Stimulated activated CD8-positive, alpha-beta memory T cell treated with anti-CD3 and anti-CD28 coated beads, Interleukin-4, amount 100 ng/mL, for 48 hours (primary cell): ENCODE results near the gene HSF5.

Experiments used
- DNase-seq: peaks from one replicate; pipeline ENCODE4 v3.0.0-alpha.2; 2020

HSF5 gene, protein sequence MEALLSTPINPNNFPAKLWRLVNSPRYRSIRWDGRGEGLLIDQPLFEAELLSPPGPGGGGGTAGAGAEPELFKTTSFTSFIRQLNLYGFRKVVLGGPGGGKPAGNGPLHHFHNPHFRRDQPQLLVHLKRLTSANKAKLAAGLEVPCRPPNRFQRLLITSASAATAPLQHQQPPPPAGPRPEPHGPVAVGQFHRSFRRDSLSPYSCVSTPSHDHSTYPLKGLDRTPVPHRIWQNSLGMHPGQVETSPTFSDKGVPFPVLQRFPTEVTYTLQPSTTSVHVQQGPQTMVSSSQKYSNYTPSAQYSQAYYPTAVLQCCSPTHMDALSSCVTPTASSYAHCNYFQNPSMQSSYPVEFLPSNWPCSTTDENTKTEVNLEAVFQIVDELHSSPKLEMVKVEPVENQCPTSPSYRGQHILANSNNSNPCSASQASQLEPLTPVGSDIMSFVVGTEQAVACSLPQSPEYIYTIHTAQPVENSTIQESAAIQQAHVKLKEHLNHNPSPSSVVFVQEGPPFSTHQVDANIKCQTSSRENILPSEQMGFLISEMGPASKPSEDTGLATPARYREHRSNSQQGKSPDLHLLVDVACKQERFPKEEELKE

DNA sequence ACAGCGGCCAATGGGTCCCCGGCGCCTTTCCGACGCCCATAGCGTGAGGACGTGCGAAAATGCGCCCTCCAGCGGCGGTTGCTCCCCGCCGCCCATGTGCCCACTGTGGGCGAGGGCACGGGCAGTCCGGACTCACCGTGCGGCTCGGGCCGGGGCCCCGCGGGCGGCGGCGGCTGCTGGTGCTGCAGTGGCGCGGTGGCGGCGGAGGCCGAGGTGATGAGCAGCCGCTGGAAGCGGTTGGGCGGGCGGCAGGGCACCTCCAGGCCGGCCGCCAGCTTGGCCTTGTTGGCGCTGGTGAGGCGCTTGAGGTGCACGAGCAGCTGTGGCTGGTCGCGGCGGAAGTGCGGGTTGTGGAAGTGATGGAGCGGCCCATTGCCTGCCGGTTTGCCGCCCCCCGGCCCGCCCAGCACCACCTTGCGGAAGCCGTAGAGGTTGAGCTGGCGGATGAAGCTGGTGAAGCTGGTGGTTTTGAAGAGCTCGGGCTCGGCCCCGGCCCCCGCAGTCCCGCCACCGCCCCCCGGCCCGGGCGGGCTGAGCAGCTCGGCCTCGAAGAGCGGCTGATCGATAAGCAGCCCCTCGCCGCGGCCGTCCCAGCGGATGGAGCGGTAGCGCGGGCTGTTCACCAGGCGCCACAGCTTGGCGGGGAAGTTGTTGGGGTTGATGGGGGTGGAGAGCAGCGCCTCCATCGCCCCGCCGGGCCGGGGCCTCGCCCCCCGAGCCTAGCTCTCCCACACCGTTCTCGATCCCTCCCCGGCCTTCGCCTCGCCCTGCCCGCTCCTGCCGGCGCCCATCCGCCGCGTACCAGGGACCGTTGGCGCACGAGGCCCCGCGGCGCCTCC, at the start of gene HSF5:
Gene HSF5 (minus strand): TSS at position 820 of the 839 bp plus-strand sequence. CDS start 134 bp downstream, at position 686.
- DNase-seq = peak; percentile 82

DNA sequence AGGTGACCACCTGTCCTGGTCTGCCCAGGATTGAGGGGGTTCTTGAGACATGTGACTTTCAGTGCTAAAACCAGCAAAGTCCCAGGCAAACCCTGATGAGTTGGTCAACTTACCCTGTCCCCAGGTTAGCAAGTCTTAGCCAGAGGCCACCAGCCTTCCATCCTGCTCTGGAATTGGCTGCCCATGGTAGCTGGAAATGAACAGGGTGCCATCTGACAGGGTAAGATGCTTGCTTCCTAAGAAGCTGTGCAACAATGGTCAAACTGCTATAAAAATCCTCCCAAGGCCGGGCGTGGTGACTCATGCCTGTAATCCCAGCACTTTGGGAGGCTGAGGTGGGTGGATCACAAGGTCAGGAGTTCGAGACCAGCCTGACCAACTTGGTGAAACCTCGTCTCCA, 49.1 kb upstream of the HSF5 start:
- DNase-seq = no peak

DNA sequence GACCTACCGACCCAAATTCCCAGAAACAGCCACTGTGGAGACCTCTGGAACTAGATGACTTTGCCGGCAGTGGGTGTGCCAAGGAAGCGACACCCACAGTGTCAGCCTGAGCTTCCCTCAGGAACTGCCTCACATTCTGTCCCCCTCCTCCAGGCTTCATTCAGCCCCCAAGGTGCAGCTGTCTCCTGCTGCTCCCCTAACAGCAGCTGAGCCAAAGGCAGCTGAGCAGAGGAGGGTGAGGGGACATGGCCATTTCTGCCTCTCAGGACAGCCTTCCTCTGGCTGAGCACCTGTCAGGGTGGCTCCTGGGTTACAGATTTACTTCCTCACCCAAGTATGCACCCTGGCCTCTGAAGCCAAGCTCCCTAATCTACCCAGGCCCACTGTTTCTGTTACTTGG, 48.3 kb upstream of the HSF5 start:
- DNase-seq = no peak

DNA sequence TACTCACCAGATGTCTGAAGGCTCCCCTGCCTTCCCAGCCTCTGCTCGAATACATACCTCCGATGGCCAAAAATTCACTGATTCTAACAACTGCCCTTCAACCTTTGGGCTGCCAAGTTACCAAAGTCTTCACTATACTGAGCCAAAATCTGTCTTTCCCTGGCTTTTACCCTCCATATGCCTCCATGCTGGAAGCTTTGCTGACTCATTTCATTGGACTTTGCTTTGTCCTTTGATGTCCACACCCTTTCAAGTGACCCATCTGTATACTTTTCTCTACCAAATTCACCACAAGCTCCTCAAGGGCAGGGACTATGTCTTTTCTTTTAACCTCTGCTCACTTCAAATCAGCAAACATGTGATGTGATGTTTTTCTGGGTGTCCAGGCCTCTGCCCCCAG, 47.2 kb upstream of the HSF5 start:
- no peak for DNase-seq

DNA sequence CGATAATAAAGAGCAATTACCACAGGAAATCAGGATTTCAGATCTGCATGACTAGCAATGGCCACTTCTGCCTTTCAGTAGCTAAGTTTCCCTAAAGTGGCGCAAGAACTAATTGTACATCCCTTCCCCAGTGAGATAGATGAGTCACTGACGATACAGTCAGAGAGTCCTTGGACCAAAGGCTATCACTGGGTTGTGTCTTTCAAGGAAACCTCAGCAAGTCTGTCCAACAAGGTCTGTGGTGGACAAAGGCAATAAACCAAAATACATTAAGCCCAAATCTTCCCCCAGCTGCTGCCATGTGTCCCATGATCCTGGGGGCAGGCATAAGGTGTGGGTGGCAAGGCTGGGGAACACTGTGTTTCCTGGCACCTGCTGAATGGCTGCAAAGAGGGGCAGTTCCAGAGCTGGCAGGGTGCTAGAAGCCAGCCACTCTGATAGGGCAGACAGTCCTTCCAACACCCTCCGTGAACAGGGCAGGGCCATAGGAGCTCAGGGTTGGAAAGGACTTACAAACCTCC, 46.8 kb upstream of the HSF5 start:
- DNase-seq = no peak

DNA sequence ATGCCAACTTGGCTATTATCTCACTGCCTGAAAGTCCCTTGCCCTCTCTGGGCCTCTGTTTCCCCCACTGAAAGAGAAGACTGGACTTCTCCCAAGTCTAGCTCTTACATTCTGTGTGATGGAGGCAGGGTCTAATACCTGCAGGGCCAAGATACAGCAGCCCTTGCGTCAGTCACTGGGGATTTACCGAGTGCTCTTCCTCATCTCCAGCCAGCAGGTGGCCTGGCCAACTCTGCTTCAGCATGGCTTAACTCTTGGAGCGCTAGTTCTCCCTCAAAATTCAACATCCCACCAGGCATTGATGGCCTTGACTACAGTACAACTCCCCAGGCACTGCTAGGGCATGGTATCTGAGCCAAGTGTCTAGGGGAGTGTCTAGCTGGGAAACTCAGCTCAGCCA, 46.1 kb upstream of the HSF5 start:
- no peak for DNase-seq

DNA sequence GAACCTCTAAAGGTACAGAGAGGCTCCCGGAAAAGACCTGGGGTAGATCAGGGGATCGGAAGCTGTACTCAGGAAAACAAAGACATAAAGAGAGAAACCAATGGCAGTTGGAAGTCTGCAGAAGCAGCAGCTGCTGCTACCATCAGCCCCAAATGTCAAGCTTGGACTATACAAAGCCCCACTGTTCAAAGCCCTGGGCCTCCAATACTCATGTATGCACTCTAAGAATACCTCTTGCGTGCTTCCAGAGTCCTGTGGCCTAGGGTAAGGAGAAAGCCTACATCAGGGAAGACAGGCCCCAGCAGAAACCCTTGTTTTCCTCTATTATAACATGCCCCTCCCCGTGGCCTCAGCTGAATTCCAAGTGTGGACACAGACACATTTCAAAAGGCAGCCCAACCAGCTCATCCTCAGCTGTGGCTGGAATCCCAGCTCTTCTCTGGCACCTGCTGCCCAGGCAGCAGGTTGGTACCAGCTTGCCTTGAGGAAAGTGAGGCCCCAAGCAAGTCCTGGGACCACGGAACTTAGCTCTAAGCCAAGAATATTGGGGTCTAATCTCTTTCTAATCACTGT, 45.5 kb upstream of the HSF5 start:
- no peak for DNase-seq

DNA sequence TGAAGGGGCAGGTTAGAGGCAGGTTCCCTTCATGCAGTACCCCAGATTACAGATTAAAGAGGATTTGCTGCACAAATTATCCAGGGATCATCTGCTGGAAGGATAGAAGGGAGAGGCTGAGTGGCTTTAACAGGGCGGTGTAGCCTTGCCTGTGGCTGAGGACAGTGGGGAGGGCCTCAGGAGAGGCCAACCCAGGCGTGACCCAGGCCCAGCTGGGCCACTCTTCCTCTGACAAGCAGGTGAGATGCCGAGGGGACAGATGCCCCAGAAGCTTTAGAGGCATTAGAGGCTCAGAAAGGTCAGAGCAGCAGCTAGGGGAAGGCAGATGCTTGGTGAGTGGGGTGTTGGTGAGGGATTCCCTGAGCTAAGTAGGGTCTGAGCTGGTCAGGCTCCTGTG, 44.3 kb upstream of the HSF5 start:
- no peak for DNase-seq

DNA sequence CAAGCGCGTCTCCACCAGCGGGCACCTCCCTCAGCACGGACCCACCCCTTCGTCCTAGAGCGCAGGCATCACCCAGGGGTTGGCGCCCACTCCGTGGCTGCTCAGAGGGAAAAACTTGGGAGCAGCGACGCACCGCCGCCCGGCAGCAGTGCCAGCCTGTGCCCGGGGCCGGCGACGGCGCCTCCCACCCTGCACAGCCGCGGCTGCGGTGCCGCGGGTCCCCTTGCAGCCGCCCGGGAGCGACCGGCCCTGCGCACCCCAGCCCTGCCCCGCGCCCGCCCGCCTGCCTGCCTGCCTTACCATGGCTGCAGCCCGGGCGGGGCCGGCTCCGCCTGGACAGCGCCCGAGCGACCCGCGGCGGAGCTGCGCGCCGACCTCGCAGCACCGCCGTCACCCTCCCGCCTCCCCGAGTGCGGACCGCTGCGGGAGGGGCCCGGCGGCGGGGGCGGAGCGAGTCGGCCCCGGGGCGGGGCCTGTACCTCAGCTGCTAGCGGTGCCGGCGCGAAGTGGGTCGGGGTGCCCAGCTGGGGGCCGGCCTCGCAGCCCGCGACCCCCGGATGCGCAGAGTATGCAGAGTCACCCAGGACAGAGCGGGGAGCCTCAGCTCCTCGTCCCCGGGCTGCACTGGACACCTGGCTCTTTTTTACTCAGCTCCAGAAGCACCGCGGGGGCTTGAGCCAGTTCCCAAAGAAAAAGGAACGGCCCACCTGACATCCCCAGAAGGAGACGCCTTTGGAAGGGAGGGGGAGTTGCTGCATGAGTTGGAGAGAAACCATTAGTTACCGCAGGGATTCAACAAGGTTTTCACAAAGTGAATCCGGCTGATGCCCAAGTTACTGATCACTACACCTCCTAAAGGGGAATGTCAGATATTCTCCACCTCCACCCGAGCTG, 43.7 kb upstream of the HSF5 start:
- DNase-seq = peak; percentile 70

DNA sequence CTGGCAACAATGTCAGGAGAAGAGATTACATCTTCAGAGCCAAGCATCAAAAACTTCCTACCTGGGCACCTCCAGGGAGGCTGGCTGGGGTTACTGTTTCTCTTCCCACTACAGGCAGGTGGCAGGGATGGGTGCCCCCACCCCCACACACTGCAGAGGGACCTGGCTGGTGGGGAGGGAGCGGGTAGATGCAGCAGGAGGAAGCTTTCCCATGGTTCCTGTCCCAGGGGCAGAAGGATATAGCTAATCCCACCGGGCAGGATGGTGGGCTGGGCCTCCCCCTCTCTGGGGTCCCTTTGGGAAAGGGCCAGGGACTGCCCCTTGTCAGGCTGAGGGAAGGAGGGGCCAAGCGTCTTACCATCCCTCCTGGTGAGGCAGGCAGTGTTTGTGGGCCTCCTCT, 42.9 kb upstream of the HSF5 start:
- DNase-seq = no peak

DNA sequence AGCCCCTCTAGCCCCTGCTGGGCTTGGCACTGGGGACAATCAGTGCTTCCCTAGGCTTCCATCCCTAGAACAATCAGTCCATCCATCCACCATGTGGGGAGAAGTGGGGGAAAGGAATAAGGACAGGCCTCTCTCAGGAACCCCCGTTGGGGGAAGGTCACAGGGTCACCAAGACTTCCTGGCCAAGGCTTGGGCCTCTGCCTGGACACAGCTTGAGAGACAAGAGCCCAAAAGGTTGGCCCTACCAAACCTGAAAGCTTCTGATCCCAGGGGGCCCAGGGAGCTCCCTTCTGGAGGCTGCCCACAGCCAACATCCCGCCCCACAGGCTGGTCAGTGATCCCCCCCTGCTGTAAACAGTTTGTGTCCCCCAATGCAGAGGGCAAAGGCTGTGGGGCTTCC, 42.4 kb upstream of the HSF5 start:
- no peak for DNase-seq

DNA sequence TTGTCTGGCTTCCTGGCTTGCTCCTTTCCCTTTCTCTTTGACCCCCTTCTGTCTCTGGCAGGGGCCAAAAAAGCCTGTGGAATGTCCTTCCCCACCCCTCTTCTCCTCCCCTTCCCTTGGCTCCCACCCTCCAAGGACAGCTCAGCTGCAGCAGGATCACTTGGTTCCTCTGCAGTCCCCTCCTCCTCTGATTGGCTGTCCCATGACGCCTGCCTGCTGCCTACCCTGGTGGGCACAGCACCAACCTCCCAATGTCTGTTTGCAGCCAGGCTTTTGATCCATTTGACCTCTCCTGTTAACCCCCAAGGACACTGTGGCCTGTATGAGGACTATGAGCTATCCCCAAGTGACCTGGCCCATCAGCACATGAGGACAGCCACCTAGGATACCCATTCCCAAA, 41.1 kb upstream of the HSF5 start:
- no peak for DNase-seq

DNA sequence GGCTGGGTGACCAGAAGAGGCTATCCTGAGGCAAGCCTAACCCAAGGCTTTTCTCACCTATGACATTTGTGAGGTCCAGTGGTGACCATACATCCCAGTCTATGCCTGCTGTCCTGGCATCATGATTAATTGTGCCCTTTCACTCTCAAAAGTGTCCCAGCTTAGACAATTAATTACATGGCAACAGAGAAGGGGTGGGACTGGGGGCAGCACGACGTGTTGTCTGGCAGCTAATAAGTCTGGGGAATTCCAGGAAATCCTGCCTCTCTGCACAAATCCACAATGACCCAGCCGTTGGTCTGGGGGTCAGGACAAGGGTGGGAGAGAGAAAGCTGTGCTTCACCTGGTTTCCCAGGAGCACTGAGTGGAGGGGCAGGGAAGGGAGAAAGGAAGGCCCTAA, 40.2 kb upstream of the HSF5 start:
- DNase-seq = no peak

DNA sequence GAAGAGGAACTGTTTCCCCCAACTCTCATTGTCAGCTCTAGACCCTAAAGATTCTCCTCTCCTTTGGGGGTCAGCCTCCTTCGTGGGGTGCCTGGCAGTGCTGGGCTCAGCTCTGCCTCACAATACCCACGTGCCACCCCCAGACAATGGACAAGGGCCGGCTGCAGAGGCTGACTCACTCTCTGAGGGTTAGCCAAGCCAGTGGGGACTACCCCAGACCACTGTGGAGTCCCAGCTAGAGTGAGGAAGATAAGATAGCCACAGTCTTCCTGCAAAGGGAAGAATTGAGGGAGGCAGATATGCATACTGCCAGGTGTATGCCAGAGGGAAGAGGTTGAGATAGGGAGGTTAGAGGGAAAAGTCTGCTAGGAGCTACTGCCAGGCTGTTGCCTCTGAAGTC, 39.7 kb upstream of the HSF5 start:
- DNase-seq = no peak

DNA sequence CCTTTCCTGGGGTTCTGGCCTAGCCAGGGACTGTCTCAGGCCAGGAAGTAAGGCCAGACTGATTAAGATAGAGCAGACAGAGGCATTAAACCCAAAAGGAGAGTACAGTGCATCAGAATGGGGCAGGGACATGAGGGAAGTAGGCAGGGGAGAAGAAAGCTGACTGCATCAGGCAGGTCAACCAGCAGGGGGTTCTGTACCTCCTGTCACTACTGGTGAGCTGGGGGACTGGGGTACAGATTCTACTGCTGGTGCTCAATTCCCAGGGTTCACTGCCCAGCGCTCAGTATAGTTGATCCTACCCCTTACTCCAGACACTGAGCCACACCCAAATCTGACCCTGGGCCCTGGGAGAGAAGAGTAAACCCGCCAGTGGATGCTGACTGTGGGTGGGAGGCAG, 39.1 kb upstream of the HSF5 start:
- no peak for DNase-seq

DNA sequence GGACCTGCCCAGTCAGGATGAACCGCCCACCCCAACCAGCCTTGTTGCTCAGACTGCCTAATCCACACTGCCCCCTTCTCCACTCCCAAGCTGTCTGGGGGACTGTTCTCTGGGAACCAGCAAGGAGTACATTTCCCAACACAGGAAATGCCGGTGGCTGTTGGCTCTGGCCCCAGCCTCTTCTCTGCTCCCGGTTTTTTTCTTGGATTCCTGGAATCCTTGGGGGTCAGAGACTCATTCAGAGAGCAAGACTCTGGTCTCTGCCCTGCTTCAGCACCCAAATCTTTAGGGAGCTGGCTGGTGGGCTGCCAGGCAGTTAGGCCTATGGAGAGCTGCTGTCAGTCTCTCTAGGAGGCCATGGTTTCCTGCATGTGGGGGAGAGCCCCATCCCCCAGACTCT, 37.0 kb upstream of the HSF5 start:
- DNase-seq = no peak

DNA sequence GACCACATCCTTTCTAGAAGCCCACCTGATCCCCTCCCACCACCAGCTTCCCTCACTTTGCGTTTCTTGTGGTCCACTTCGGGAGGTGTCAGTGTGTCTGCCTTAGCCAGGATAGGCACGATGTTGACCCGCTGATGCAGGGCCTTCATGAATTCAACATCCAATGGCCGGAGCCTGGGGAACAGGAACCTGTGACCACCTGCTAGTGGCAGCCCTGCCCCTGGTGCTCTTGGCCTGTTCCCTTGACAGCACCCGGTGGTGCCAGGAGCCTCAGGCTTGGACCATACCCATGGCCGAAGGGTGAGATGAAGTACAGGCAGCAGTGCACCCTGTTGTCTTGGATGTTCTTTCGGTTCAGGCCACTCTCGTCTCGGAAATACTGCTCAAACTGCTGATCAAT, 33.5 kb upstream of the HSF5 start:
- DNase-seq = no peak

DNA sequence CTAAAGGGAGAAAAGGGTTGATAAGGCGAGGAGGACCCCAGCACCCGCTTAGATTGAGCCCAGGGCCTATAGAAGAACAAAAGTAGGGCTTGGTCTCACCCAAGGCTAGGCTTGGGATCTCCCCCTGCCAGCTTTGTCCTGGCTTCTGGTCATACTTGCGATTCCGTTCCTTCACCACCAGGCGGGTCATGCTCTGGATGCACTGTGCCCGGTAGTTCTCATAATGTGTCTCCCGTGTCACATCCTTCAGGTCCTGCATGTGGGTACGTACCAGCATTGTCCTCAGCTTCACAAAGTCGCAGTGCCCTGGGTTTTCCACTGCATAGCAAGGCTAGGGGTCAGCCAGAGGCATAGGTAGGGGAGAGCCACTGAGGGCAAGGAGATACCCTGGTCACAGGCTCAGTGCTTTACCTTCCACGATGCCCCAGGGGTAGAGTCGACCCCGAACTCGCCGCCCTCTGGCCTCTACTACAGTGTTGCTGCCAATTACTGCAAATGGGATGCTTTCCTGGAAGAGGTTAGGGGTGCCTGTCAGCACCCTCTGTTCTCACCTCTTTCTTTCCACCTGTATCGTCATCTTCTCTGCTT, 32.7 kb upstream of the HSF5 start:
- no peak for DNase-seq

DNA sequence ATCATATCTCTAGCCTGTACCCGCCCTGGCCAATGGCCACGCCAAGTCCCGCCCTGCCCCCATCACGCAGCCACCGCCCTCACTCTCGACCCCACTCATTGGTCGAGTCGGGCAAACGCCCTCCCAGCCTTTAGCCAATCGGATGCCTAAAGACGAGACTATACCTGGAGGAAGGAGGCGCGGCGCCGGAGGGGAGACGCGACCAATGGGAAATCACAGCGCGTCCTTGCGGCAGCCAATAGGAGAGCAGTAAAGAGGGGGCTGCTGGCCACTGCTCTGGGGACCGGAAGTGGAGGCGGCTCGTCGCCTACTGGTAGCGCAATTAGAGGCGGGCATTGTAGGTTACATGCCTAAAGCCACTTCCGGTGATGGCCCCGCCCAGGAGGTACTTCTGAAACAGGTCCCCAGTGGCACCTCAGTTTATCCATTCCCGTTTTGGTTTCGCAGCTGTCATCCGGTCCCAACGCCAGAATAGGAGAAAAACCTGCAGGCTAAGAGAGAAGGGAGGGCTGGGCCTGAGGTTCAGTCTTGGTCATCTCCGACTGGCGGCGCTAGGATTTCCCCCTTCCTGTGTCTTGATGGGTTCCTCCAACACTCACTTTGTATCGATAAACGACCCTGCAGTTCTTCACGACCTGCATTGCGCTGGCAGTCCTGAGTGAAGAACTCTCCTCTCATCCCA, 29.9 kb upstream of the HSF5 start:
- peak; percentile 99 for DNase-seq

DNA sequence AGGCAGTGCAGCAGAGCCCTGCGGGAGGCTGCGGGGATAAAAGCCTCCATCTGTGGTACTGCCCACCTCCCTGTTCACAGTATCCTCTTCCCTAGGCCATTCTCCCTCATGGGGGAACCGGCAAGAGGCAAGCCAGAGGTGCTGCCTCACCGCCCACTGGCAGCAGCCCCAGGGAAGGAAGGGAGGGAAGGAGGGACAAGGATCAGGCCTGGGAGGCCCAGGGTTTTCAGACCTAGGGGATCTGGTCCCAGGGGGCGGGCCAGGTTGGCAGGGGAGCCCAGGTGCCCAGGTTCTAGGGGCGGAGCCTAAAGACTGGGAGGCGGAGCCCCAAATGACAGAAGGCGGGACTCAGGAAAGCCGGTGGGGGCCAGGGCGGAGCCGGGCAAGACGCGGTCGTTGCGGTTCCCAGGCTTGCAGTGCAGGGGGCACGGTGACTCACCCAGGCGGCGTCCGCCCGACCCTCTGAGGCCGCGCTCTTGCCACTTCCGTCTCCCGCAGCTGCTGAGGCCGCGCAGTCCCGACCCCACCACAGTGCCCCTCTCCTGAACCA, 29.2 kb upstream of the HSF5 start:
- DNase-seq = no peak
